G401.6 (cell line): Measurements from ENCODE around the gene NSD2.

ENCODE experiments used
- FAIRE-seq: peaks from 2 replicates; lab custom pipeline; 2012; peaks lifted over from hg19 to GRCh38; lab: Jason Lieb, UNC

The NSD2 gene

DNA sequence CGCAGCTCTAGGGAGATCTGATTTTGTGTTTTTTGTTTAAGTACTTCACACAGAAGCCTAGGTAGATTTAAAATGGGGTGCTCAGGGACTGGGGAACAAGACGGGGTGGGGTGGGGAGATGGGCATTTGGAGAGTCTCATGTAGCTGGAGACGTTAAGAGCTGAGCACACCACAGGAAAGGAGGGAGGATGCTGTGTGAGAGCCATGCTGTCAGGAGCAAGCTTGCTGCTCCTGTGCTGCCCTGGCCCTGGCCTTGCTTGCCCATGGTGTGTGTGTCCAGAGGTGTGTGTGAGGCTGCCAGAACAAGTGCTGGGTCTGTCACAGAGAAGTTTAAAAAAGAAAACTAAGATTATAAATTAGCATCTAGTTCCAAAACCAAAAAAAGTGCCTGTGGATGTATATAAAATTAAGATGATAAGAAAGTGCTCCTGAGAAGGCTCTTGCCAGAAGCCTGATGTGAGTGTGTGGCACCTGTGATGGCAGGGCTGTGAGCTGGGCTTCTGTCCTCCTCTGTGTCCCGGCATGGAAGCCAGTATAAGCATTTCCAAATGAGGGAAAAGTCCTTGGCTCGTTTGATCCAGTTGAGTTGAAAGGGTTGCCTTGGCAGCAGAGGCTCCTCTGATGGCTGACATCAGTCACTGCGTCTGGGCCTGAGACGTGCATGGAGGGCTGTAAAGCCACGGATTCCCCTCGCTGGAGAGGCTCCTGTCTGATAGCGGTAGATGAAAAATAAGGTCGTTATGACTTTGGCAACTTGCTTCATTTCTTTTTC, 74.1 kb downstream of the NSD2 start:
- no peak for FAIRE-seq

DNA sequence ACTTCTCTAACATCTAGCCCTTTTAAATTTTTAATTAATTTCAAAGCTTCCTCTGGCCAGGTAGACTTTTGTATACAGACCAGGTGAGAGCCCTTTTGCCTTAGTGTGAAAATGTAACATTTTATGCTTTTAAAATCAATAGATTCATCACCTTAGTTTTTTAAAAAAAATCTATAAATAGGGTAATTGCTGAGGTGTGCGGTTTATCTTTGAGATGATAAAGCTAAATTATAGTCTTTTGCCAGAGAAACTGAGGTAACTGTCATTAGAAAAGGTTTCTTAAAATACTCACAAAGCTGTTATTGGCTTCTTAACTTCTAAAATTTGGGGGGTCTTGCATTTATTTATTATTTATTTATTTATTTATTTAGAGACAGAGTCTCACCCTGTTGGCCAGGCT, 74.7 kb downstream of the NSD2 start:
- FAIRE-seq = no peak

DNA sequence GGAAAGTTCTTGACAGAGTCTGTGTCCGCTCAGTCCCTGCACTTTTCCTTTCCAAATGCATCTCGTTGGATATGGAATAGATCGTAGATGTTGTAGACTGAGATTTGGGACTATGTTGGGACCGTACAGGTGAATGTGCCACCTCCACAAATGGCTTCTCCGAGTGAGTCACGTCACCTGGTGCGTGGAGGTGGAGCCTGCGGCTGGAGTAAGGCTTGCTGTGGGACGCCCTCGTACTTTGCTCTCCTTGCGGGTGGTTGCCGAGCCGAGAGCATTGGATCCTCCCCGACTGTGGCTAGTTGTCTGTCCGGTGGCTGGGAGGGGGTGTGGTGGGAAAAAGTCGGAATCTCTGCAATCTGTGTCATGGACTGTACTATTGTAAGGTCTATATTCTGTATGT, 77.0 kb downstream of the NSD2 start:
- FAIRE-seq = no peak

DNA sequence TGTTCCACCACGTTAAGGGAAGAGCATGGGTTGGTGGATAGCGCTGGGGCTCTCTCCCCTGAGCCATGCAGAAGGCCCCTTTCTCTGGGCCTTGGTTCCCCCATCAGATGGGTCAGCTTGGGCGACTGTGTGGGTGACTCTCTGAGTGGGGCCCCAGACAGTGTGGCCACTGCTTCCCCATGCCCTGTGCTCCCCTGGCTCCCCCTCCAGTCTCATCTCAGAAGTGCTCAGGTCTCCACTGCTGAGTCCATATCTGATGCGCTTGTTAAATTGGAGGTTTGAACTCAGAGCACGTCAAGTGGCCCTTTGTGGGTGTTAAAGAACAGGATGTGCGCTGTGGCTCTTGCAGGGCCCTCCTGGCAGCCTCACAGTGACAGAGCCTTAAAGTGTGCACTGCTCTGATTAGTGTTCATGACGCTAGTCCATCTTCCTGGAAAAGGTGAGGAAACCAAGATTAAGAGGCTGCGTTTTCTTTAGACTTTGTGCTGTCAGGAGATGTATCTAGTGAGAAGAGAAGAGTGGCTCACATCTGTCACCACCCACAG, 77.8 kb downstream of the NSD2 start:
- FAIRE-seq = no peak

DNA sequence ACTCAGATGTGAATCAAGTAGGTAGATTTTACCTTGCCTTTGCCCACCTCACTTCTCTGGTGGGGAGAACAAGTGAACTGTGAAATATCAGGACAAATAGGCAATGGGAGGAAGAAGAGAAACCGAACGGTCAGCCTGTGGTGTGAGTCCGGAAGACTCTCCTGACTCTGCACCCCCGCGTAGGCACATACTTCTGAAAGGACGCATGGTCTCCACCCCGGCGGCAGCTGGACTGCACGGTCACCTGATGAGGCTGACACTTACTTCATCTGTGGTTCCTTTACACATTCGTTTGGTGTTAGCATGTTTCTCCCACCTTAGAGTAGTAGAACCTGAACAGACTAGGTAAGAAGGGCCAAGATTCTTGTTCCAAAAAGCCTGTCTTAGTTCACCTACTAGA, 79.2 kb downstream of the NSD2 start:
- FAIRE-seq = no peak

DNA sequence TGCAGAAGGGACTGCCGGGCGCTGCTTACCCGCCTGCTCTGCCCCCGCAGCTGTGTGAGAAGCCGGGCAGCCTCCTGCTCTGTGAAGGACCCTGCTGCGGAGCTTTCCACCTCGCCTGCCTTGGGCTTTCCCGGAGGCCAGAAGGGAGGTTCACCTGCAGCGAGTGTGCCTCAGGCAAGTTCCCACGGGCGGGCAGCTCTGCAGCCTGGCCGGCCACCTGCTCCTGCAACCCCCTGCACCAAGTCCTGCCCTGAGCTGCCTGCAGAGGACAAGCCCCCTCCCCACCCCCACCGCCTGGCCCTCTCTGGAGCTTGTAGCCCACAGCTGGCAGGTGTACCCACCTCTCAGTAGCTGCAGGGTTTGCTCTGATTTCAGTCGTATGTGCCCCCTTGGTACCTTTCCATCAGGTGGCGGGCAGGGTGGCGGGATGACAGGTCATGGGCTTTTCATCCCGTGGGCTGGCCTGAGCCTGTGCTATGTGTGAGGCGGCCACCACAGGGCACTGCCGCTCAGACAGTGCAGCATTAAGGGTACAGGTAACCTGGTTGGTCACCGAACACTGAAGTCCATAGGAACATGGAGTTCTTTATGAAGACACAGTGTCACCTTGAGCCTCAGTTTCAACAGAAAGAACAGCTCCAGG, 81.0 kb downstream of the NSD2 start:
- no peak for FAIRE-seq

DNA sequence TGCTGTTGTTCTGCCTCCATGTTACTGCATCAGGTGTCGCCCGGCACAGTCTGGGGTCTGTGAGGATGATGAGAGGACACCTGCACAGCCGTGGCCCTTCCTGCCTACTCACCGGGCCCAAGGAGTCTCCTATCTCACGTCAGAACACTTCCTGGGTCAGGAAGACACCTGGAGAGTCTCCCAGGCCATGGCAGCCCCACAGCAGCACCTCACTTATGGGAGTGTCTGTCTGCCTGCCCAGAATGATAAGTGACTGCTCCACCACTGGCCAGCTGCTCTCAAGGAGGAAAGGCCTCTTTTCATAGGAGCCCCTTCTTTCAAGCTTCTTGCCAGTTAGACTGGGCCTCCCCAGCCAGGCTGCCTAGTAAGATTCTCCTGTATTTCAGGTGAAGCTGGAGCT, 81.5 kb downstream of the NSD2 start:
- FAIRE-seq = no peak

DNA sequence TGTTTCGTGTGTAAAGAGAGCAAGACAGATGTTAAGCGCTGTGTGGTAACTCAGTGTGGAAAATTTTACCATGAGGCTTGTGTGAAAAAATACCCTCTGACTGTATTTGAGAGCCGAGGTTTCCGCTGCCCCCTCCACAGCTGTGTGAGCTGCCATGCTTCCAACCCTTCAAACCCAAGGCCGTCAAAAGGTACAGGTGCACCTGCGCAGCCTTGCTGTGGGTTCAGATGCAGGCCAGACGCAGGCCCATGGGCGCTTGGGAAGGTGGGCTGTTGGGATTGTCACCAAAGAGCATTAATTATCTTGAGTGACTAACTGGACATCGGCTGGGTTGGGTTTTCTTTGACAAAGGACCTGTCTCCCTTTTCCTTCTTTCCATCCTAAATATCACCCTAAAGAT, 82.1 kb downstream of the NSD2 start:
- no peak for FAIRE-seq

DNA sequence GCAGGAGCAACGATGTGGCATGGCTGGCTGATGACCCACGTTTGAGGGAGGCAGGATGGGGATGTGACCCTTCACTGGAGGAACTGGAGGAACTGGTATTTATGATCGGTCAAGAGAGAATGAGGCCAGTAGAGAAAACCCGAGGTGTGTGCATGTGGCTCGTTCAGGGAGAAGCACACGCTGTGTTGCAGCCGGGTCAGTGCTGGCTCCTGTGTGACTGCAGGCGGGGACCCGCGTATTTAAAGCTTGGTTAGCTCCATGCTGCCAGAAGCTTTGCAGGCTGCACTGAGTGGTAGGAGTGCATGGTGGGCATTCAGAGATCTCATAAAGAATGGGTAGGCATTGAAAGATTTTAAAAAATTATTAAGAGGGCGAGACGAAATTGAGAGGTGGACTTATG, 85.4 kb downstream of the NSD2 start:
- no peak for FAIRE-seq

DNA sequence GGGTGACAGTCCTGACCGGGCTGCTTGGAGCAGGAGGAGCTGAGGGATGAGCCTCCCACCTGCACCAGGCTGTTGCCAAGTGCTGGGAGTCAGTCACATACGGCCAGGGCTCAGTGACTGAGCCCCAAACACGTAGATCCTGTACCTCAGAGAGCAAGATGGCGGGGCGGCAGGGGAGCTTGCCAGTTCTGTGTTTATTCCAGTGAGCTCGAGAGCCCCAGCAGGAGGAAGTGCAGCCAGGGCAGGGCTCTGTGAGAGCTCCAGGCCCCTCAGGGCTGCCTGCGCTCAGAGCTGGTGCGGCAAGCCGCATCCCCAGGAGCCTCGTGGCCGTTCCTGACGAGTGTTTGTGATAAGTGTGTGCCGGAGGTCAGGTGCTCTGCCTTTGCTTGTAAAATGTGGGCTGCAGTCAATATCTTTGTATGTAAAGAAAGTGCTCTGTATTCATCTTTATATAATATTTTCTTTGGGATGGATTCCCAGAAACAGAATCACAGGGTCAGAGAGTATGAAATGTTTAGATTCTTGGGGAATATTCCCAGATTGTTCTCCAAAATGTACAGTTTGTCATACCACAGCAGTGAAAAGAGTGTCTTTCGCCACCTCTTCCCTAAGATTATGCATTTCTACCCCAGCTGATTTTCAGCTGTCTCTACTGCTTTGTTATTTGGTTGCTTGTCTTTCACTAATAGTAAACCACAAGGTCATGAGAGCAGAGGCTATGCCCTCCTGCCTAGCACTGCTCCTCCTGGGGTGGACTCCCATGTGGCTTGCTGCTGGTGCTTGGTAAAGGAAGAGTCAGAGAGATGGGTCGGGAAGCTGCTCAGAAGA, 87.3 kb downstream of the NSD2 start:
- FAIRE-seq = no peak

DNA sequence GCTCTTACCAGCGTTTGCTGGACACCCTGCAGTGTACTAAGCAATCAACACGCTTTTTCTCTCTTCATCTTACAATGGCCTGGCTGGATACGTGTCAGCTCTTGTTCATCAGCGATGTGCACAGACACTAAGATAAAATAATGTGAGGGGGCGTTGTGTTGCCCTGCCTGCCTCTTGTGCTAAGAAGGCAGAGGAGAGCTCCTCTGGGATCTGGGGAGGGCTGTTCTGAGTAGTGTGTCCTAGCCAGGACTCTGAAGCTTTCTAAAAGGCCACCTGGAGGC, 87.9 kb downstream of the NSD2 start:
- FAIRE-seq = no peak

DNA sequence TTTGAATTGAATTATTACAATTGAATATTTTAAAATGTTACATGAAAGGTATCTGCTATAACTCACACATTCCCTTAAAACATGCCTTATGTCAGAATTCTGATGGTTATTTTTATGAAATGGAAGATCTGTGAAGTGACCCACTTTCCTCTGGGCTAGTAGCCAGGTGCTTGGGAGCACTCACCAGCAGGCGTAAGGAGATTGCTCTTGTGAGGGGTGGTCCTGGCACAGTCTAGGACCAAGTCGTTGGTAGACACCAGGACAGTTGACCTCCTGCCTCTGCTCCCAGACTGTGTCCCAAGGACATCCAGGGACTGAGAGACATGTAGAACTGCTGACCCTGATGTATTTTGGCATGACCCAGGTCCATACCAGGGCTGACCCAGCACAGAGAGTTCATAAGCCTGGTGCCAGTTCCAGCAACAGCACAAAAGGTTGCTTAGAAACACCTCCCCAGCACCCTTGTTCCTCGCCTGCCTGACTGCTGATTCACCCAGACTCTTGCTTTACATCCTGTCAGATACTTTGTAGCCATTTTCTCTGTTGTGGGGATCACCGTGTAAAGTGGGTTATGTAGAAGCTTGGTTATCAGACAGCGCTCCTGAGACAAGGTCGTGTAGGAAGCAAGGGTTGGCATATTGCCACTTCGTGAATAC, 89.1 kb downstream of the NSD2 start:
- no peak for FAIRE-seq

DNA sequence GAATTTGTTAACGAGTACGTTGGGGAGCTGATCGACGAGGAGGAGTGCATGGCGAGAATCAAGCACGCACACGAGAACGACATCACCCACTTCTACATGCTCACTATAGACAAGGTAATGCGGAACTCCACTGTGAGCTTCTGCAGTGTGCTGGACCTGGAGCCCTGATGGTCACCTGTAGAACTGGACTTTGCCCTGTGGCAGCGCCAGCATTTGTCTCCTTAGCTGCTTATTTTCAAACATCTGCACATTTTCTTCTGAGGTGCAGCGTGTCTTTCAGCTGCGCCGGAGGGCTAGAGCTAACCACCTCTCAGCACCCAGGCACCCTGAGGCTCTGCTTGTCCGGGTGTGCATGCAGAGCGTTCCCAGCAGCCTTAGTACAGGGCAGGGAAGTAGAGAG, 89.8 kb downstream of the NSD2 start:
- no peak for FAIRE-seq

DNA sequence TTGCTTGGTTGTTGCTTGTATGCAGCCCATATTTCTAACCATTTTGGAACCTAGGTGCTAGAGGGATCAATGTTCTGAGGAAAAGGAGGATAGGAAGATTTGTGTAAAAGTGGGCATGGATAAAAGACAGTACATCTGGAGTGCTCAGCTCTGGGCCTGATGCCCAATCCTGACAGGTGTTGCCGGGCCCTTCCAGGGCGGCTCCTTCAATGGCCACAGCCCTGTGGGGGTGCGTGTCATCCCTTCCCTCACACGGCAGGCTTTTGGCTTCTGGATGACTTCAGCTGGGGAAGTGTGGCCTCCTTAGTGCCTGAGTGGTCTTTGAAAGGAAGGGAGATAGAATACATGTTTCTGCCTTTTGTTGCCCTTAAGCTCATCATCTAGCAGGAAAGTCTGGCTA, 90.4 kb downstream of the NSD2 start:
- no peak for FAIRE-seq

DNA sequence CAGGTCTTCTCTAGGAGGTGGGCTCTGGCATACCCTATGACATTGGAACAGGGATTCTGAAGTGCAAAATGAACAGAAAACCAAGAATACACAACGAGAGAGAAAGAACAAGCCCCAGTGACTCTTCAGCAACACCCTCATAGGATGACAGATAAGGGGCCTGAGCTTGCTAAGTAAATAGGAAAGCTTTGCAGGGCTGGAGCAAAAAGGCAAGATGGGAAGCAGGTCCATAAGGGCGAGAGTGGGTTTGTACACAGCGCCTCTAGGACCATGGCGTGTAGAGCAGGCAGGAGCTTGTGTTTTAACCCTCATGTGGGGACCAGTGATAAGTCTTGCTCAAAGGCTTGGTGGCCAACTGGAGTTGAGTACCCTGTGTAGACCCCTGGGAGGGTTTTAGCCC, 91.8 kb downstream of the NSD2 start:
- FAIRE-seq = no peak

DNA sequence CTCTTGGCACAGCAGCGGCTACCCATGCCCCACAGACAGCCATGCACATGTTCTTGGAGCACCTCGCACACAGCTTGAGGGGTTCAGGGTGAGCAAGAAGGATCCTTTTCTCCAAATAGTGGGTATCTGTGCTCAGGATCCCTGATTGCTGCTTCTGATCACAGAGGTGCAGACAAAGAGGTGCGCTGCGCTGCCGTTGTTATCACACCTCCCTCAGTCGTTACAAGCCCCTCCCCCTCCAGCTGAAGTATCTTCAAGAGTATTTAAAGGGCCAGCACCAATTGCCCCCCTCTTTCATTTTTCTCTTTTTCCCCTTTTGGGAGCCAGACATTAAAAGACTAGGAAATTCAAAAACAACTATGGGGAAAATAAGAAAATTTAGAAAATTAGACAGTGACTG, 93.2 kb downstream of the NSD2 start:
- FAIRE-seq = no peak

DNA sequence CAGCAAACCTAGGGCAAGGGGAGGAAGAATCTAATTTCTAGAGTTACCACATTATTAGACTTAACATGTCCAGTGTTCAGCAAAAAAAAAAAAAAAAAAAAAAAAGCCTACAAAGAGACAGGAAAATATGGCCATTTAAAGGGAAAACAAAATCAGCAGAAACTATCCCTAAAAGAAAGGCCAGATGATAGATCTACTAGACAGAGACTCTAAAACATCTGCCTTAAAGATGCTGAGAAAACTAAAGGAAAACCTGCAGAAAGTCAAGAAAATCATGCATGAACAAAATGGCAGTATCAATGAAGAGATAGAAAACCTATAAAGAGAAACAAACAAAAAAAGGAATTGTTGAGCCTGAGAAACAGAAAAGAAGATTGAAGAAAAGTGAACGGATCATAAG, 93.8 kb downstream of the NSD2 start:
- no peak for FAIRE-seq

DNA sequence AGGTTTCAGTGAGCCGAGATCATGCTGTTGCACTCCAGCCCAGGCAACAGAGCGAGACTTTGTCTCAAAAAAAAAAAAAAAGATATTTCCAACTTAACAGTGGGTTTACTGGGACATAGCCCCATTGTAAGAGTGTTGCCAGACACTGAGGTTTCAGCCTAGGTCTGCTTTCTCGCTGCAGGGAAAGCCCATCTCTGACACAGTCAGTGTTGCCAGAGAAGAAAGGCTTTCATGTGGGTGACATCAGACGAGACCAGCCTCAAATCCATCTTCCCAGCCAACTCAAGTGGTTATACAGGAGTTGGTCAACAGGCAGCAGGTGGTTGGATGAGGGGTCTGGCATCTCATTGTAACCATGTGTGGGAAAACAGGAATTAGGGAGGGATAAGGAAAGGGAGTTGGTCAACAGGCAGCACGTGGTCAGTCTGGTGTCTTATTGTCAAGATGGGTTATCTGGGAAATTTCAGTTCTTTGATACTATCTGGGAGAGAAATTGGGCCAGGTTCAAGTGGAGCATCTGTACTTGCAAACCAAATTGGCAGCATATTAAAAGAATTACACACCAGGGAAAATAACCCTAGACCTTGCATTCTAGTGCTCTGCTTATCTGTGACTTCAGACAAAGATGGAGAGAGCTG, 96.4 kb downstream of the NSD2 start:
- FAIRE-seq = no peak

DNA sequence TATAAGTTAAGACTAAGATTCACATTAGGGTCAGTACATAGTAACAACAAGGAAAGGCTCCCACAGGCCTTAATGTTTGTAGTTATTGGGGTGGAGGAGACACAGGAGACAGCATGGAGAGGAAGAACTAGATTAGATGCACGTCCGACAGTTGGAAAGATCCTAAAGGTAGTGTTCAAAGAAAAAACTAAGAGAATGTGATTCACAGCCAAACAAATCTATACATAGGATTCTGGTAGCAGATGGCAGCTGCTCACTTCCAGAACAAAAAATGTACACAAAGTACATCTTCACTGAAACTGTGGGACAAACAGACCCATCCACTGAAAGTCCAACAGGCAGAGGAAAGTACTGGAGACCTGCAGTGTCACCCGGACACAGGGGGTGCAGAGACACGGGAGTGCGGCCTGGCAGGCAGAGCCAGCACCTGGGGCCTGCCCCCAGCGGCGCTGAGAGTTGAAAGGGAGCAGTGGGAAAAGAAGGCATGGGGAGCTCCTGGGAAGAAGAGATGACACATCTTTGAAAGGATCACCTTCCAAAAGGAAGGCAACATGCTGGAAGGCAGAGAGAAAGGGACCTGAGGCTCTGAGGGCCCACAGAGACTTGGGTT, 97.6 kb downstream of the NSD2 start:
- no peak for FAIRE-seq

DNA sequence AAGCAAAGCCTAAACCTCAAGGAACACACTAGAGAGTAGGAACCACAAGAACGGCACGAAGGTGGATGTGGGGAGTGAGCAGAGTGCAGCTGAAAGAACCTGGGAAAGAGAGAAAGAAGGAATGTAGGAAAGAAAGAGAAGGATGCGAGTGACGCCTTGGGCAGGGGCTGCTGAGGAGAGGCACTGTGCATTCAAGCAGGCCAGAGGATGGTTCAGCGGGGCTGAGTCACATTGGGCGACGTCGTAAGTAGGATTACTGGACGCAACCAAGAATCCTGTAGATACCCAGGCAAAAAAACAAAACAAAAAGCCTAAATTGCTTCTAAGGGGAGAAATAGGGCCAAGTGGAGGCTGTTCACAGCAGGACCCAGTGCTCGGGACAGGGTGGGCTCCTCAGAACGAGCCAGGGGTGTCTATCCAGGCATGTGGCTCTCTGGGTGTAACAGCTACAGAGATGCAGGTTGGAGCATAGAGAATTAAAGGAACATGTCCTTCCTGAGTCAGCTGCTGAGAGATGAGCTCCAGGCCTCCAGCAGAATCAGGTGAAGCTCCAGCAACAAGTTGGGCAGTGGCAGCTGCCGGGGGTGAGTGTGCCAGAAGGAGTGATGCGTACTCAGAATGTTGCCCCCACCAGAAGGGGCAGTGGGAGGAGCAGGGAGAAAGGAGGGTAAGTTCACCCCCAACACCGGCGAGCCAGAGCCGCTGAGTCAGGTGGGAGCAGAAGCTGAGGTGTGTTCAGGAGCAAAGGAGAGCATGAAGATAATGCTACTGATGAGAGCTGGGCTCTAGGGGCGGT, 98.9 kb downstream of the NSD2 start:
- FAIRE-seq = no peak

DNA sequence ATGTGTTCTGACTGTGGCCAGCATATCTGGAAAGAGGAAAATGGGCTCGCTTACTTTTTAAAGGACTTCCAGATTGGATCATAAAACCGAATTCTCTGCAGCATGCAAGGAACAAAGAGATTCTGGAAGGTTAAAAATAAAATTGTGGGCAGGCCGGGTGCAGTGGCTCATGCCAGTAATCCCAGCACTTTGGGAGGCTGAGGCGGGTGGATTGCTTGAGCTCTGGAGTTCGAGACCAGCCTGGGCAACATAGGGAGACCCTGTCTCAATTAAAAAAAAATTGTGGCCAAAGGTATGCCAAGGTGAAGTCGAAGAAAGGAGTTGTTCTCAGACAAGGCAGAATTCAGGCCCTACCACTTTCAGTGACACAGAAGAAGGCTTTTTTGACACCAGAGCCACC, 99.7 kb downstream of the NSD2 start:
- FAIRE-seq = no peak
